Thoracic aorta (tissue), 2 donors: ENCODE data around the gene HMX3. TPM values are rescaled to one million over a fixed set of nuclear protein-coding genes. Genes with fewer than 3 reads are reported as not detected.

Source experiments
- ATAC-seq: fragments of 150-250 bp; one replicate; pipeline ENCODE4 v1.8.0; 2017; ENCODE audit warnings: low read depth; ENCODE audit not compliant: insufficient number of reproducible peaks, low FRiP score
- DNase-seq: peaks from one replicate; pipeline ENCODE4 v3.0.0-alpha.2; 2020; ENCODE audit warnings: low spot score
- H3K27ac ChIP-seq, 2 donors: fragments of 200-600 bp; sonication (generic); 1 replicate in 1 of 2; 2 replicates in 1 of 2; pipeline ENCODE4 v1.5.1; 2016; ENCODE audit warnings: mild to moderate bottlenecking in 2 of 2, moderate library complexity in 2 of 2
- H3K27me3 ChIP-seq: fragments of 200-600 bp; sonication (generic); replicated peaks from 2 replicates; pipeline ENCODE4 v1.6.0; 2016; ENCODE audit warnings: mild to moderate bottlenecking; ENCODE audit not compliant: insufficient read depth
- H3K36me3 ChIP-seq: fragments of 200-600 bp; sonication (generic); one replicate; pipeline ENCODE4 v1.5.1; 2016
- H3K4me1 ChIP-seq, 2 donors: fragments of 200-600 bp; sonication (generic); 1 replicate in 1 of 2; 2 replicates in 1 of 2; pipeline versions ENCODE4 v1.5.1 to v1.6.0; 2016; ENCODE audit warnings: low read depth in 2 of 2, mild to moderate bottlenecking in 1 of 2; ENCODE audit not compliant: control insufficient read depth in 1 of 2
- H3K4me3 ChIP-seq: fragments of 200-600 bp; sonication (generic); 2 replicates; pipeline ENCODE4 v1.5.1; 2016; ENCODE audit warnings: mild to moderate bottlenecking
- H3K9me3 ChIP-seq: fragments of 200-600 bp; sonication (generic); 2 replicates; pipeline ENCODE4 v1.5.1; 2016
- total RNA-seq, 2 donors: library from RNA; depleted of rRNA; stranded (reverse); fragments of >200 nt; gene quantifications; one replicate each; pipeline versions ENCODE4 v1.1.0 to v1.2.3, GENCODE V29; 2016
- TF ChIP-seq, protein P1 (sequence below): fragments of 200-600 bp; sonication (generic); IDR thresholded peaks from one replicate; pipeline ENCODE4 v1.5.1; 2019; ENCODE audit warnings: antibody characterized with exemption

HMX3 gene
- total RNA-seq, 2 donors from 2014 or later, result not detected

DNA sequence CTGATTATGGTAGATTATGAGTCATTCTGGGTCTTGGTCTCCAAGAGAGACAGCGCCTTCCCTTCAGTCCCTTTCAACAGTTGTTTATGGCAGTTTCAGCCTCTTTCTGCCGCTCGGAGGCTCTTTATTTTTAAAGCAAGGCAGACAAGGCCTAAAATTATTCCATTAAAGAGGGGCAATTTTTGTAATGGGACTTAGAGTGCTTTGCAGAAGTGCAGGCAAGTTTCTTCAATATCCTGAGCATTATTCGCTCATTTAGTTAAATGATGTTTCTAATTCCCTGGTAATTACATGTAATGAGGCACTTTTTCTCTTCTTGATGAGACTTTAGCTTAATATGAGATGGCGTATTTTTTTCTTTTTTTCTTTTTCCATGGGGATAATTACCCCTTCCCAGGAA is 52.0 kb downstream of the HMX3 start:
- no peak overlapping the region for H3K4me3 ChIP-seq
- no peaks in the 10 kb centered on the region for H3K36me3 ChIP-seq
- H3K9me3 ChIP-seq, result peaks cover 16% of the 10 kb centered on the region
- no peak for ATAC-seq
- H3K27me3 ChIP-seq, result no peaks in the 10 kb centered on the region
- DNase-seq, result no peak
- TF ChIP-seq, protein P1, sequence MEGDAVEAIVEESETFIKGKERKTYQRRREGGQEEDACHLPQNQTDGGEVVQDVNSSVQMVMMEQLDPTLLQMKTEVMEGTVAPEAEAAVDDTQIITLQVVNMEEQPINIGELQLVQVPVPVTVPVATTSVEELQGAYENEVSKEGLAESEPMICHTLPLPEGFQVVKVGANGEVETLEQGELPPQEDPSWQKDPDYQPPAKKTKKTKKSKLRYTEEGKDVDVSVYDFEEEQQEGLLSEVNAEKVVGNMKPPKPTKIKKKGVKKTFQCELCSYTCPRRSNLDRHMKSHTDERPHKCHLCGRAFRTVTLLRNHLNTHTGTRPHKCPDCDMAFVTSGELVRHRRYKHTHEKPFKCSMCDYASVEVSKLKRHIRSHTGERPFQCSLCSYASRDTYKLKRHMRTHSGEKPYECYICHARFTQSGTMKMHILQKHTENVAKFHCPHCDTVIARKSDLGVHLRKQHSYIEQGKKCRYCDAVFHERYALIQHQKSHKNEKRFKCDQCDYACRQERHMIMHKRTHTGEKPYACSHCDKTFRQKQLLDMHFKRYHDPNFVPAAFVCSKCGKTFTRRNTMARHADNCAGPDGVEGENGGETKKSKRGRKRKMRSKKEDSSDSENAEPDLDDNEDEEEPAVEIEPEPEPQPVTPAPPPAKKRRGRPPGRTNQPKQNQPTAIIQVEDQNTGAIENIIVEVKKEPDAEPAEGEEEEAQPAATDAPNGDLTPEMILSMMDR, result no peak
- H3K27ac ChIP-seq, result no peak overlapping the region
- H3K4me1 ChIP-seq, result no peaks in the 10 kb centered on the region

Other genes with a start within 250 kb of the HMX3 start
- gene FAM24A, start 225.4 kb upstream of the HMX3 start, total RNA-seq, result not detected
- gene C10orf88, start 181.7 kb upstream of the HMX3 start, total RNA-seq, result 10 to 100 TPM in 1 of 2 donors, 1 to 10 TPM in 1; 3.0 to 51.0 TPM
- gene PSTK, start 155.6 kb upstream of the HMX3 start, total RNA-seq, result 1 to 10 TPM in 1 of 2 donors, under 1 TPM in 1; 0.95 to 1.1 TPM
- 10 to 100 TPM in 1 of 2 donors, 1 to 10 TPM in 1; 8.5 to 14.5 TPM for gene IKZF5, start 127.2 kb upstream of the HMX3 start, total RNA-seq
- 10 to 100 TPM; 11.8 to 14.7 TPM for gene ACADSB, start 127.0 kb upstream of the HMX3 start, total RNA-seq
- gene HMX2, start 12.2 kb downstream of the HMX3 start, total RNA-seq, result not detected
- 10 to 100 TPM; 64.2 to 77.9 TPM for gene BUB3, start 18.4 kb downstream of the HMX3 start, total RNA-seq